PFSK-1 (cell line): Measurements from ENCODE around the gene MKRN3.

Experiments
- FOXP2 ChIP-seq: optimal IDR thresholded peaks from 2 replicates; pipeline ENCODE3; 2011; ENCODE audit warnings: borderline replicate concordance, control low read depth, inconsistent platforms; ENCODE audit not compliant: insufficient read depth; ENCODE audit errors: extremely low read length, extremely low read depth
- POLR2AphosphoS5 ChIP-seq: IDR thresholded peaks from 2 replicates; pipeline ENCODE4 v1.6.1; 2012; ENCODE audit warnings: low read depth, mild to moderate bottlenecking, control low read depth, low read length, moderate library complexity
- TAF1 ChIP-seq: IDR thresholded peaks from 2 replicates; pipeline ENCODE4 v1.6.1; 2012; ENCODE audit warnings: low read length, control low read depth, borderline replicate concordance; ENCODE audit not compliant: insufficient read depth
- TF ChIP-seq, protein P1 (sequence below), 2 experiments: IDR thresholded peaks; 2 replicates each; pipeline versions ENCODE4 v1.6.1 to v1.8.0; 2011 to 2012; ENCODE audit warnings: low read depth in 2 of 2, low read length in 2 of 2, control low read depth in 1 of 2, inconsistent platforms in 1 of 2, mild to moderate bottlenecking in 1 of 2, moderate library complexity in 1 of 2; ENCODE audit not compliant: insufficient read depth in 1 of 2

DNA sequence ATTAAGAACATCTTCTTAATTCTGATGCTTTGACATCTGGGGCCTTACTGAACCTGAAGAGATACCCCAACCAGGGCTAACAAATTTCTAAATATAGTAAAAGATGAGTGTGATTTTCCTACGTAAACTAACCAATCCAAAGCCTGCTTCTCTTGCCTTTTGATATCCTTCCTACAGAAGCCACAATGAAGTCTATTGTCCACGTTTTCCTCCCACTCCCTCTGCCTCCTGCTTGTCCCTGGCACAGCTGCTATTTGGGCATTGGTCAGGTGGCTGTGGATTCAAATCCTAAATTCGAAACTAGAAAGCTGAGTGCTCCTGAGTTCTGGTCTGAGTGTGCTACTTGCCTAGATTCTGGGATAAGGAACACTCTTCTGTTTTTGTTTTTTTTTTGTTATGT is 17.4 kb upstream of the MKRN3 start:
- TF ChIP-seq, protein P1, sequence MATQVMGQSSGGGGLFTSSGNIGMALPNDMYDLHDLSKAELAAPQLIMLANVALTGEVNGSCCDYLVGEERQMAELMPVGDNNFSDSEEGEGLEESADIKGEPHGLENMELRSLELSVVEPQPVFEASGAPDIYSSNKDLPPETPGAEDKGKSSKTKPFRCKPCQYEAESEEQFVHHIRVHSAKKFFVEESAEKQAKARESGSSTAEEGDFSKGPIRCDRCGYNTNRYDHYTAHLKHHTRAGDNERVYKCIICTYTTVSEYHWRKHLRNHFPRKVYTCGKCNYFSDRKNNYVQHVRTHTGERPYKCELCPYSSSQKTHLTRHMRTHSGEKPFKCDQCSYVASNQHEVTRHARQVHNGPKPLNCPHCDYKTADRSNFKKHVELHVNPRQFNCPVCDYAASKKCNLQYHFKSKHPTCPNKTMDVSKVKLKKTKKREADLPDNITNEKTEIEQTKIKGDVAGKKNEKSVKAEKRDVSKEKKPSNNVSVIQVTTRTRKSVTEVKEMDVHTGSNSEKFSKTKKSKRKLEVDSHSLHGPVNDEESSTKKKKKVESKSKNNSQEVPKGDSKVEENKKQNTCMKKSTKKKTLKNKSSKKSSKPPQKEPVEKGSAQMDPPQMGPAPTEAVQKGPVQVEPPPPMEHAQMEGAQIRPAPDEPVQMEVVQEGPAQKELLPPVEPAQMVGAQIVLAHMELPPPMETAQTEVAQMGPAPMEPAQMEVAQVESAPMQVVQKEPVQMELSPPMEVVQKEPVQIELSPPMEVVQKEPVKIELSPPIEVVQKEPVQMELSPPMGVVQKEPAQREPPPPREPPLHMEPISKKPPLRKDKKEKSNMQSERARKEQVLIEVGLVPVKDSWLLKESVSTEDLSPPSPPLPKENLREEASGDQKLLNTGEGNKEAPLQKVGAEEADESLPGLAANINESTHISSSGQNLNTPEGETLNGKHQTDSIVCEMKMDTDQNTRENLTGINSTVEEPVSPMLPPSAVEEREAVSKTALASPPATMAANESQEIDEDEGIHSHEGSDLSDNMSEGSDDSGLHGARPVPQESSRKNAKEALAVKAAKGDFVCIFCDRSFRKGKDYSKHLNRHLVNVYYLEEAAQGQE (IDR thresholded peaks at IDR 0.05; ENCODE audit: insufficient read depth in 1 of 2, low read depth in 2 of 2, low read length in 2 of 2) = no peak
- TF ChIP-seq POLR2AphosphoS5 = no peak
- no peak for TF ChIP-seq TAF1
- TF ChIP-seq FOXP2 = no peak
